ENCODE results near the gene UNK. TPM values are rescaled to one million over a fixed set of nuclear protein-coding genes. Genes with fewer than 3 reads are reported as not detected.
"Not testable (repeated sequence)": the region's sequence is repeated elsewhere in the genome, so short reads cannot be mapped to it uniquely, and the experiment has no call there.

Gene UNK
- total and polyA plus RNA-seq, 2 experiments from 2014 or later, result 11.5 to 12.4 TPM

GRCh38 chr17:75868730-75869281, 84.2 kb downstream of the UNK start:
- H3K4me1 ChIP-seq (ENCODE audit: insufficient read depth), result peaks cover 33% of the 10 kb centered on the region
- H3F3A ChIP-seq (ENCODE audit: insufficient read depth); in situ Hi-C loops (cut with MboI); H3K9me2 ChIP-seq (ENCODE audit: insufficient read depth); H3K36me3 ChIP-seq (ENCODE audit: low read depth); H4K20me1 ChIP-seq (ENCODE audit: insufficient read depth); H3K9me3 ChIP-seq (ENCODE audit: low read depth); H3K4me3 ChIP-seq; H3K27me3 ChIP-seq (replicated peaks; ENCODE audit: insufficient read depth); DNase-seq; H3K79me2 ChIP-seq (ENCODE audit: insufficient read depth): not testable (repeated sequence)
- peak overlapping the region; percentile 77 for H3K27ac ChIP-seq
- 62 to 65% methylated on average over 12 of the region's 12 CpGs for WGBS, 2 experiments (ENCODE audit: low coverage in 1 of 2, low lambda C conversion rate in 2 of 2, missing lambda C conversion rate in 2 of 2)
- peak overlapping the region; percentile 25 for H3K4me2 ChIP-seq (ENCODE audit: unreplicated experiment)
- peak overlapping the region; percentile 69 for H3K9ac ChIP-seq
- peak overlapping the region; percentile 78 for H2AFZ ChIP-seq

- no peaks in the 10 kb centered on the region for H3K79me2 ChIP-seq (ENCODE audit: insufficient read depth)
- H3K9me3 ChIP-seq (ENCODE audit: low read depth), result no peaks in the 10 kb centered on the region
- peak; percentile 84 for DNase-seq
- H3K4me2 ChIP-seq (ENCODE audit: unreplicated experiment), result peak overlapping the region; percentile 25
- no peaks in the 10 kb centered on the region for H4K20me1 ChIP-seq (ENCODE audit: insufficient read depth)
- no peaks in the 10 kb centered on the region for H3K36me3 ChIP-seq (ENCODE audit: low read depth)
- peaks cover 28% of the 10 kb centered on the region for H3K4me1 ChIP-seq (ENCODE audit: insufficient read depth)
- TF ChIP-seq EZH2phosphoT487 (IDR thresholded peaks at IDR 0.05; ENCODE audit: insufficient read depth, low read depth) (no peak), EZH2 (IDR thresholded peaks at IDR 0.05; ENCODE audit: insufficient read depth, poor library complexity, severe bottlenecking) (no peak)
- H3K9me2 ChIP-seq (ENCODE audit: insufficient read depth), result no peaks in the 10 kb centered on the region
- H2AFZ ChIP-seq, result peak overlapping the region; percentile 78
- peaks cover 6% of the 10 kb centered on the region; the same call in 1 of the 2 replicates for H3F3A ChIP-seq (ENCODE audit: insufficient read depth)
- peak overlapping the region; percentile 77 for H3K27ac ChIP-seq
- 16 to 19% methylated on average over 20 to 23 of the region's 23 CpGs for WGBS, 2 experiments (ENCODE audit: low coverage in 1 of 2, low lambda C conversion rate in 2 of 2, missing lambda C conversion rate in 2 of 2)
- H3K27me3 ChIP-seq (replicated peaks; ENCODE audit: insufficient read depth), result no peaks in the 10 kb centered on the region
- in situ Hi-C loops (cut with MboI), result no loop called here
- 0 out of 2 replicates have a peak overlapping the region, but pooled peaks have one; percentile 17 for H3K4me3 ChIP-seq
- H3K9ac ChIP-seq, result peak overlapping the region; percentile 69
These were observed 84.9 kb downstream of the UNK start for GRCh38 chr17:75869282-75870141.

- H2AFZ ChIP-seq, result peak overlapping the region; percentile 78
- H3K27ac ChIP-seq, result peak overlapping the region; percentile 77; the same call in 1 of the 2 replicates
- H3K79me2 ChIP-seq (ENCODE audit: insufficient read depth); H3K27me3 ChIP-seq (replicated peaks; ENCODE audit: insufficient read depth); H3K9me2 ChIP-seq (ENCODE audit: insufficient read depth); H3K9me3 ChIP-seq (ENCODE audit: low read depth); H3K4me3 ChIP-seq; H3F3A ChIP-seq (ENCODE audit: insufficient read depth); H3K36me3 ChIP-seq (ENCODE audit: low read depth); in situ Hi-C loops (cut with MboI); H4K20me1 ChIP-seq (ENCODE audit: insufficient read depth); DNase-seq: not testable (repeated sequence)
- H3K4me2 ChIP-seq (ENCODE audit: unreplicated experiment), result peak overlapping the region; percentile 25
- WGBS, 2 experiments (ENCODE audit: low coverage in 1 of 2, low lambda C conversion rate in 2 of 2, missing lambda C conversion rate in 2 of 2), result 37 to 47% methylated on average over 8 to 10 of the region's 10 CpGs
- peaks cover 25% of the 10 kb centered on the region for H3K4me1 ChIP-seq (ENCODE audit: insufficient read depth)
- peak overlapping the region; percentile 69 for H3K9ac ChIP-seq
These were observed 85.6 kb downstream of the UNK start for GRCh38 chr17:75870228-75870627.

GRCh38 chr17:75872434-75873351, 88.1 kb downstream of the UNK start:
- peaks cover 45% of the 10 kb centered on the region for H3K4me1 ChIP-seq (ENCODE audit: insufficient read depth)
- peak overlapping the region; percentile 61 for H3K27ac ChIP-seq
- no peaks in the 10 kb centered on the region for H3K9me3 ChIP-seq (ENCODE audit: low read depth)
- H3F3A ChIP-seq (ENCODE audit: insufficient read depth), result peaks cover 6% of the 10 kb centered on the region; the same call in 1 of the 2 replicates
- TF ChIP-seq EZH2phosphoT487 (IDR thresholded peaks at IDR 0.05; ENCODE audit: insufficient read depth, low read depth) (no peak), EZH2 (IDR thresholded peaks at IDR 0.05; ENCODE audit: insufficient read depth, poor library complexity, severe bottlenecking) (no peak)
- no peak overlapping the region for H3K4me2 ChIP-seq (ENCODE audit: unreplicated experiment)
- peak overlapping the region; percentile 67 for H3K9ac ChIP-seq
- no peaks in the 10 kb centered on the region for H3K27me3 ChIP-seq (replicated peaks; ENCODE audit: insufficient read depth)
- H3K36me3 ChIP-seq (ENCODE audit: low read depth), result no peaks in the 10 kb centered on the region
- H3K4me3 ChIP-seq, result no peak overlapping the region
- H2AFZ ChIP-seq, result peak overlapping the region; percentile 40
- in situ Hi-C loops (cut with MboI), result no loop called here
- WGBS, 2 experiments (ENCODE audit: low coverage in 1 of 2, low lambda C conversion rate in 2 of 2, missing lambda C conversion rate in 2 of 2), result 24 to 28% methylated on average over 12 to 13 of the region's 13 CpGs
- no peaks in the 10 kb centered on the region for H4K20me1 ChIP-seq (ENCODE audit: insufficient read depth)
- DNase-seq, result peak; percentile 93
- H3K9me2 ChIP-seq (ENCODE audit: insufficient read depth), result no peaks in the 10 kb centered on the region
- no peaks in the 10 kb centered on the region for H3K79me2 ChIP-seq (ENCODE audit: insufficient read depth)
